Measurements from ENCODE around the gene CSDE1. TPM values are rescaled to one million over a fixed set of nuclear protein-coding genes. Genes with fewer than 3 reads are reported as not detected.

The CSDE1 gene
- total and polyA plus RNA-seq, 9 donors: 225 to 752 (median 558) TPM

- Histone ChIP-seq H3K27me3 (no peaks in the 10 kb centered on the region), H3K9me3 (no peaks in the 10 kb centered on the region), H3K27ac (no peak overlapping the region), H3K4me1 (ENCODE audit: insufficient read depth) (no peaks in the 10 kb centered on the region), H3K36me3 (no peaks in the 10 kb centered on the region), H3K4me3 (no peak overlapping the region)
- intact Hi-C loops (cut with DNase I): no loop called here
- 85 to 94% (median 89%) methylated on average over 1 of the region's 1 CpG for WGBS, 3 donors
- TF ChIP-seq EP300 (IDR thresholded peaks at IDR 0.05) (no peak), POLR2A (IDR thresholded peaks at IDR 0.05) (no peak), CTCF (IDR thresholded peaks at IDR 0.05) (no peak)
- no peak for DNase-seq
Measured at GRCh38 chr1:114676115-114676514, 81.7 kb downstream of the CSDE1 start.

DNA sequence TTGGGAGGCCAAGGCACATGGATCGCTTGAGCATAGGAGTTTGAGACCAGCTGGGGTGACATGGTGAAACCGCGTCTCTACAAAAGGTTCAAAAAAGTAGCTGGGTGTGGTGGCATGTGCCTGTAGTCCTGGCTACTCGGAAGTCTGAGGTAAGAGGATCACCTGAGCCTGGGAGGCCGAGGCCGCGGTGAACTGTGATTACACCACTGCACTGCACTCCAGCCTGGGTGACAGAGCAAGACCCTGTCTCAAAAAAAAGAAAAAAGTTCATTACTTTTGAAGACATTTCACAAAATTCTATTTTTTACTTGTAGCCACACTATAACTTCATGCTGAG, 85.9 kb downstream of the CSDE1 start:
- WGBS, 3 donors: 73 to 86% (median 84%) methylated on average over 7 of the region's 7 CpGs
- intact Hi-C loops (cut with DNase I): no loop called here
- H3K4me3 ChIP-seq: no peak overlapping the region
- H3K36me3 ChIP-seq: no peaks in the 10 kb centered on the region
- H3K27ac ChIP-seq: no peak overlapping the region
- no peaks in the 10 kb centered on the region for H3K27me3 ChIP-seq
- peaks cover 3% of the 10 kb centered on the region for H3K4me1 ChIP-seq (ENCODE audit: insufficient read depth)
- H3K9me3 ChIP-seq: no peaks in the 10 kb centered on the region
- no peak for DNase-seq
- TF ChIP-seq EP300 (IDR thresholded peaks at IDR 0.05) (no peak), POLR2A (IDR thresholded peaks at IDR 0.05) (no peak), CTCF (IDR thresholded peaks at IDR 0.05) (no peak)

GRCh38 chr1:114671011-114671938, 86.5 kb downstream of the CSDE1 start:
- intact Hi-C loops (cut with DNase I): no loop called here
- TF ChIP-seq EP300 (IDR thresholded peaks at IDR 0.05) (no peak), POLR2A (IDR thresholded peaks at IDR 0.05) (no peak), CTCF (IDR thresholded peaks at IDR 0.05) (no peak)
- no peak for DNase-seq
- Histone ChIP-seq H3K27ac (no peak overlapping the region), H3K27me3 (no peaks in the 10 kb centered on the region), H3K4me3 (no peak overlapping the region), H3K36me3 (no peaks in the 10 kb centered on the region), H3K9me3 (no peaks in the 10 kb centered on the region), H3K4me1 (ENCODE audit: insufficient read depth) (peaks cover 3% of the 10 kb centered on the region)
- 52 to 59% (median 57%) methylated on average over 9 of the region's 9 CpGs for WGBS, 3 donors

DNA sequence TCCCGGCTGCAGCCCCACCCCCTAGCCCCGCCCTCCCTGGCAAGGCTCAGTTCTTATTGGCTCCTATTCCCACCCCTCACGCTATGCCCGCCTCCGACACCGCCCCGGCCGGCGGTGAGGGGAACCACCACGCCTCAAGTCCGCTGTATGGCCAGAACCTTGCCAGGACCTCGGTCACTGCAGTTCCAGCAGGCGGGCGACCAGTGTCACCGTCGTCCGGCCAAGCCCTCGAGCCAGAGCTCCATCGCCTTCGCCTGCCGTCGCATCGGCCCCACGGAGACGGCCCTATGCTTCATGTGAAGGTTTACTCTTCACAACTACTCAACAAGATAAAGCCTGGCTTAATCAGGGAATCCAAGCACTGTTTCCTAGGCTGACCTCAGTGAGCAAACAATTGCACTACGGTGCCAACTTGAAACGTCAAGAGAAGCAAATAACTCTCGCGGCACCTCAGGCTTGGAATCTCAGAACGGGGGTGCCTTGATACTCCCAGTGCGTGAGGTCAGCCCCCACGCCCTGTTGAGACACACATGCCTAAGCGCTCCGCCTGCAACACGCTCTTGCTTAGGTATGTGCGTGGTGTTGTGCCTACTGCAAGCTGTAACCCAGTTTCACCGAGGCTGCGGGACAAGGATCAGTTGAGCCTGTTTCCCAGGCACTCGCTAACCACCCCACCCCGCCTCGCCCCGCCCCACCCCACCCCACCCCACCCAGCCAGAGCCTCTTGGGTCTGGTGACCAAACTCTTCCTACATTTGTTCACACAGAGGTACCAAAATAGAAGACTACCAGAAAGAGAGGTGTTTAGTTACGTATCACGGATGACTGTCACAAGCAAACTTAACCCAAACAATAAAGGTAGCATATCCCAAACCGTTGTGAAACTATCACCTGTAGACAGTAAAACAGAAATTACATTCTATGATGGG, 87.4 kb downstream of the CSDE1 start:
- Histone ChIP-seq H3K36me3 (no peaks in the 10 kb centered on the region), H3K4me3 (peak overlapping the region; percentile 82), H3K4me1 (ENCODE audit: insufficient read depth) (peaks cover 3% of the 10 kb centered on the region), H3K27me3 (no peaks in the 10 kb centered on the region), H3K9me3 (no peaks in the 10 kb centered on the region), H3K27ac (no peak overlapping the region)
- intact Hi-C loops (cut with DNase I): no loop called here
- peak in 1 of 3 donors; percentile 33 for TF ChIP-seq CTCF (IDR thresholded peaks at IDR 0.05)
- no peak for TF ChIP-seq POLR2A (IDR thresholded peaks at IDR 0.05)
- DNase-seq: peak; percentile 91 to 95 (median 93)
- 4 to 6% (median 5%) methylated on average over 38 to 45 of the region's 45 CpGs for WGBS, 3 donors
